H1 (cell line): Measurements from ENCODE around the gene ICA1. TPM values are rescaled to one million over a fixed set of nuclear protein-coding genes. Genes with fewer than 3 reads are reported as not detected.

Experiments
- CHD7 ChIP-seq: fragments of 300-600 bp; sonication (generic); IDR thresholded peaks from 2 replicates; pipeline ENCODE4 v1.7.1; 2012; ENCODE audit warnings: low read length, moderate library complexity, mild to moderate bottlenecking, inconsistent platforms; ENCODE audit not compliant: insufficient replicate concordance
- CREB1 ChIP-seq: IDR thresholded peaks from 2 replicates; pipeline ENCODE4 v1.6.1; 2012; ENCODE audit warnings: inconsistent platforms
- CTCF ChIP-seq, 3 experiments: IDR thresholded peaks; 1 replicate in 2 of 3; 2 replicates in 1 of 3; pipeline versions ENCODE4 v1.5.1 to v1.6.1; 2011; ENCODE audit warnings: low read length in 3 of 3, mild to moderate bottlenecking in 3 of 3, inconsistent platforms in 2 of 3, low read depth in 1 of 3, moderate library complexity in 1 of 3; ENCODE audit not compliant: insufficient read depth in 1 of 3; ENCODE audit errors: control extremely low read depth in 1 of 3
- KDM1A ChIP-seq: fragments of 200-600, 300-600 bp; sonication (generic); IDR thresholded peaks from 2 replicates; pipeline ENCODE4 v1.7.1; 2016; ENCODE audit warnings: mild to moderate bottlenecking, low read length, borderline replicate concordance
- NRF1 ChIP-seq: IDR thresholded peaks from 2 replicates; pipeline ENCODE4 v1.6.1; 2011; ENCODE audit warnings: mild to moderate bottlenecking, low read depth, low read length, improper control_type of control experiment
- SAP30 ChIP-seq: fragments of 300-600 bp; sonication (generic); IDR thresholded peaks from 2 replicates; pipeline ENCODE4 v1.7.1; 2012; ENCODE audit warnings: low read length, moderate library complexity, mild to moderate bottlenecking, inconsistent platforms; ENCODE audit not compliant: insufficient read depth, insufficient replicate concordance
- SIN3A ChIP-seq, 2 experiments: IDR thresholded peaks in 1 of 2; conservative IDR thresholded peaks in 1 of 2; 2 replicates each; pipeline ENCODE4 v1.6.1; 2011 to 2012; ENCODE audit warnings: low read length in 2 of 2, improper control_type of control experiment in 1 of 2, low read depth in 1 of 2, mild to moderate bottlenecking in 1 of 2
- SP4 ChIP-seq: IDR thresholded peaks from 2 replicates; pipeline ENCODE4 v1.6.1; 2012; ENCODE audit warnings: low read length, inconsistent platforms
- YY1 ChIP-seq: IDR thresholded peaks from 2 replicates; pipeline ENCODE4 v1.6.1; 2011; ENCODE audit warnings: low read depth, mild to moderate bottlenecking, low read length
- polyA plus RNA-seq, 7 experiments: library from polyadenylated mRNA; depleted of rRNA in 3 of 7; stranded (reverse) in 5 of 7; unstranded in 2 of 7; fragments of >200 nt in 5 of 7; fragments of 200-250 nt in 2 of 7; gene quantifications; 1 replicate in 5 of 7; 2 replicates in 1 of 7; 4 replicates in 1 of 7; pipeline versions ENCODE4 v1.2.1 to v1.2.3, GENCODE V29; 2011 to 2013; ENCODE audit warnings: missing spikeins in 2 of 7, mixed read lengths in 2 of 7
- total RNA-seq: library from RNA; stranded (reverse); fragmentation: NEBNext Ultra II Directional; extraction: Animal tissue kit (Norgen Biotek cat#: 25700); gene quantifications from 2 replicates; pipeline ENCODE4 v1.2.1, GENCODE V29; 2021

The ICA1 gene
- total and polyA plus RNA-seq, 2 of the 8 experiments (the other 6 are each of a cell fraction or from before 2014, with no cell fraction given): 14.9 to 37.1 TPM

GRCh38 chr7:8258734-8259133 is 3.2 kb downstream of the ICA1 start (continued):
- TF ChIP-seq CHD7: no peak
- no peak for TF ChIP-seq NRF1
- TF ChIP-seq YY1: no peak
- TF ChIP-seq KDM1A: no peak
- TF ChIP-seq SP4: no peak
- TF ChIP-seq SAP30: no peak
- TF ChIP-seq SIN3A (conservative IDR thresholded peaks at IDR 0.05 in 1 of 2, IDR thresholded peaks at IDR 0.05 in 1 of 2; ENCODE audit: low read depth in 1 of 2, low read length in 2 of 2): no peak
- TF ChIP-seq CREB1: no peak
- no peak for TF ChIP-seq CTCF (IDR thresholded peaks at IDR 0.05; ENCODE audit: control extremely low read depth in 1 of 3, insufficient read depth in 1 of 3, low read depth in 1 of 3, low read length in 3 of 3)
